GM19467 (cell line): ENCODE measurements around the gene UCP2.

Experiments used
- ATAC-seq: cut with Tn5 transposase; IDR thresholded peaks from one replicate; pipeline ENCODE4 v1.9.1; 2021; ENCODE audit warnings: mild to moderate bottlenecking, moderate library complexity; ENCODE audit not compliant: unreplicated experiment

The UCP2 gene

GRCh38 chr11:73972620-73973449, 9.8 kb downstream of the UCP2 start:
- ATAC-seq = no peak

DNA sequence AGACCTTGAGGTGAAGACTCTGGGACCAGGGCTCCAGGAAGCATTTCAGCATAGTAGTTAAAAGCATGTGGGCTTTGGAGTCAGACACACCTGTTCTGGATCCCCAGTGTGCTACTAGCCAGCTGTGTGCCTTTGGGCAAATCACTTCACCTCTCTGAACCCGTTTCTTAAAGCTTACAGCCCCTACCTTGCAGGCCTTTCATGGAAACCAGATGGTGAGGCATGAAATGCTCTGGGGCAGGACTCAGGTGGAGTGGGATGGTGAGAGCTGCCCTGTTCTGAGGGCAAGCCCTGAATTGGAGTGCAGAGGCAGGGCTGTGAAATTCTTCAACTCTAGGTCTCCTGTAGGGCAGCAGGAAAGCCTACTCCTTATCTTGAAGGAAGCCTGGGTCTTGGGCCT, 10.5 kb downstream of the UCP2 start:
- ATAC-seq = no peak

DNA sequence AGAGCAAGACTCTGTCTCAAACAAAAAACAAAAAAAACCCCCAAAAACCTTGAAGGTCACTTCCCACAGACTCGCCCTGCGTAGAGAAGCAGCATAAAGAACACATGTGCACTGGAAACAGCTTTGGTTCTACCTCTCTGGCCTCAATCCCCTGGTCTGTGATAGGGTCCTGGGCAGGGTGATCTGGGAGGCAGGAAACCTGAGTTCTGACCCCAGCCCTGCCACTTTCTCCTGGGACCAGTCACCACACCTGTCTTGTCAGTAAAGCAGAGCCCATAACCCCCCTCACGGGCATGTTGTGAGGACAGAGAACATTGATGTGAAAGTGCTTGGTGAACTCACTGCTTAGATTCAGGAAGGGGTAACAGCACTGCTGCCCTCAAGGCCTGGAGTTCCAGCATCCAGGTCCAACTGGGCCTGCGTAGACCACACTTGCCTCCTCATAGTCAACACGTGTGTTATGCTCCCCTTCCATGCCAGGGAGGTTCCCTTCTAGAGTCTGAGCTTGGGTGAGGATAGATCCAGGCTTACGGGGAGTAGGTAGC, 11.4 kb downstream of the UCP2 start:
- ATAC-seq = no peak

GRCh38 chr11:73969991-73970800, 12.4 kb downstream of the UCP2 start:
- no peak for ATAC-seq

DNA sequence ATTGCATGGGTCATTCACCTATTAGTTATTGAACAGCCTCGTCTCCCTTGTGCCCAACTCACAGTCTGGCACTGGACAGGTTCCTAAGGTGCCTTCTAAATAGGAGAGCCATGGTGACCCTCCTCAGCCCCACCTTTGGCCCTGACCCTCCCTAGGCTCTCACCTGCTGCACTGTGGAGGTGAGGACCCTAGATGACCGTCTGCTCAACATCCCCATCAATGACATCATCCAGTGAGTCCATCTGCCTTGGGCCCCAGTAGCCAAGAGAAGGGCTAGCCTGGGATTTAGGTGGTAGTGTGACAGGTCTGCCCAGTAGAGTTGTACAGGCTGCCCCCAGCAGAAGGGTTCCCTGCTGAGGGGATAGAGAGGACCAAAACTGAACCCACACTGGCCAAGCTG, 13.6 kb downstream of the UCP2 start:
- no peak for ATAC-seq

GRCh38 chr11:73968356-73968966, 14.2 kb downstream of the UCP2 start:
- no peak for ATAC-seq

- ATAC-seq = no peak
Observed at GRCh38 chr11:73965764-73966121, 16.9 kb downstream of the UCP2 start.

DNA sequence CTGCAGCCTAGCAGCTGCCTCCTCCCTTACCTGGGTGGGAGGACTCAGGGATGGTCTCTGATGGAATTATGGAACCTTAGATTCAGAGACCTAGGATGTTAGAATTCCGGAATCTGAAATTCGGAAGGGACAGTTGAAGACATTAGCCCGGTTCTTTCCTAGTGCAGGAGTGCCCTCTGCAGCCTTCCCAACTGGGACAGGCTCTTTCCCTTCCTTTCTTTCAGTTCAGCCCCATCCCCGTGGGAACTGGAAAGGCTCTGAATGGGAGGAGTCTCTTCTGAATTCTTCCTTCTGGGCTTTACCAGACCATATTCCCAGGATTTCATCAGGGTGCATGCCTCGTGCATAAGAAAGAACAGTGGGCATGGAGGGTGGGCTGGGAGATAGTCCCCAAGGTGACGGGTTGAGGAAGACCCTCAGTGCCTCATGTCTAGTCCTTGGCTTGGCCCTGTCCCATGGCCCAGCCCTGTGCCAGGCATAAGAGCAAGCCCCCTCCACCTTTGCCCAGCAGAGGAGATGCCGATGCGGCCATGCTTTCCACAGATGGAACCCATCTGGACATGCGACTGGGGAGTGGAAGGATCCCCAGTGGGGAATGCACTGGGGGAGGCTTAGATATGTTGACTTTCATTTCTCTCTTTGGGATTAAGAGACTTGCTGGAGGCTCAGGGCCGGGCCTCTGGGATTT, 17.4 kb downstream of the UCP2 start:
- no peak for ATAC-seq

- no peak for ATAC-seq
Observed at GRCh38 chr11:73963861-73964260, 18.8 kb downstream of the UCP2 start.

GRCh38 chr11:73962101-73962705, 20.4 kb downstream of the UCP2 start:
- ATAC-seq = no peak

DNA sequence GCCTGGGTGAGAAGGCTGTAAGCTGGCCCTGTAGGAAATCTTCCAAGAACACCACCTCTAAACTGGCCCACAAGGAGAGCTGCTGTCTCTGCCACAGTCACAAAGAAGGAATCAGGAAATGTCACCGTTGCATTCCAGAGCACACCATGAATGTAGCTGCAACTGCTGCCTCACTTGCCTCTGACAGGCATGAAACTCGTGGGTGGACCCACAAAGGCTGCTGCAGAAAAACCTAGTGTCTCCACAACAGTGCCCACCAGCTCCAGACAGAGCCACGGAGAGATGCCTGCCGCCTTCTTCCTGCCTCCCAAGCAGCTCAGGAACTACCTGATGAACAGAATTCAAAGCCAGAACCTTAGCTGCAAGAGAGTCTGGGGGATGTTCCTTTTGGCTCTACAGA, 21.3 kb downstream of the UCP2 start:
- ATAC-seq = no peak

DNA sequence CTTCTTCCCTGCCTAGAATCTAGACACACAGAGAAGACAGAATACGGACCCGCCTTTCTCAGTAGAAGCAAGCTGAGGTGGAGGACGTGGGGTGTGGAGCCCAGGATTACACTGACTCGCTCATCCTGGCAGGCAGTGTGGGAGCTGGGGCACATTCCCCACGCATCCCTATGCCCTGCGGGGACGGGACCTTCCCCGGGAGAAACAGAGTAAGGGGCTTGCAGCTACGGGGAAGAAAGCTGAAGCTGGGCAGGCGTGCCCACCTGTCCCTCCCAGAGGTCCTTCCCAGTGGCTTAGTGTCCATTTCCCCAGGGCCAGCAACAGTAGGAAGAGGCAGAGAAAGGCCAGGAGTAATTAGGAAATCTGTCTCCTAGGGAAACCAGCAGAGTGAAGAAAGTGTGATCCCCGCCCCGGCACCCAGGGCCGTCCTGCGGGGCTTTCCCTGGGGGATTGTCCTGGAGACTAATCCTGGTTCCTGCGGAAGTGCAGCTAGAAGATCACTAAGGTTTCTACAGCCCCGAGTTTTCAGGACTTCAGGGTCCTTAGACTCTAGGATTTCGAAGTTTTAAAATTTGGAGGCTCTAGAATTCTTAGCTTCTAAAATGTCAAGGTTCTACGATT, 24.0 kb downstream of the UCP2 start:
- no peak for ATAC-seq

DNA sequence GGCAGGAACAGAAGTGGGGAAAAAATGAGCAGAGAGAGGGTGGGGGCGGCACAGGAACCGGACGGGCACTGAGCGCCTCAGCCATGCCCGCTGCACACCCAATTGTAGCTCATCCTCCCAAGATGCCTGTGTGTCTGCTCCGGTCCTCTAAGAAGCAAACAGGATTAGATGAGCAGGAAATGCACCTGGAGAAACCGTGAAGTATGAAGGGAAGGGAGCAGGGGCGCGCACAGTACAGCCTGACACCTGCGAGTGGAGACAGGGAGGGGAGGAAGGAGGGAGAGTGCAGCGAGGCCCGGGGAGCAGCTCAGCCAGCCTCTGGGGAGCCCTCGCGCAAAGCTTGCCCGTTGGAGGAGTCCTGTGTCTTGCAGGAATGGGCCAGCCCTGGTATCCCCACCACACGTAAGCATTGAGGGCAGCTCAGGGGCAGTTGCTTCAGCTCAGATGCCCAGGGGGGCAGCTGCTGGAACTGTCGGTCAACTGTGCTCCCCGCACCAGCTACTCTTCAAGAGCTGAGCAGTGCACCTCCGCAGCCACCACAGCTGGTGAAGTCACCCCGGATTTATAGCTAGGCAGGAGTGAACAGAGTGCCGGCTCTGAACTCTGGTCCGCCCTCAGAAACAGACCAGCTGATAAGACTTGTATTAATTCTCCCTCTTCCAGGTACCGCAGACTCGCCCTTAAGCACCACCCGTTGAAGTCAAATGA, 24.8 kb downstream of the UCP2 start:
- ATAC-seq = no peak

- ATAC-seq = no peak
Observed at GRCh38 chr11:73956876-73957653, 25.6 kb downstream of the UCP2 start.

- ATAC-seq = no peak
Observed at GRCh38 chr11:73951797-73952196, 30.8 kb downstream of the UCP2 start.

- peak; percentile 67 for ATAC-seq
Observed at GRCh38 chr11:73950869-73951710, 31.6 kb downstream of the UCP2 start, which contains the start of gene DNAJB13. TSS of gene DNAJB13 (plus strand) at chr11:73951026. CDS start at chr11:73951070, 44 bp downstream.

DNA sequence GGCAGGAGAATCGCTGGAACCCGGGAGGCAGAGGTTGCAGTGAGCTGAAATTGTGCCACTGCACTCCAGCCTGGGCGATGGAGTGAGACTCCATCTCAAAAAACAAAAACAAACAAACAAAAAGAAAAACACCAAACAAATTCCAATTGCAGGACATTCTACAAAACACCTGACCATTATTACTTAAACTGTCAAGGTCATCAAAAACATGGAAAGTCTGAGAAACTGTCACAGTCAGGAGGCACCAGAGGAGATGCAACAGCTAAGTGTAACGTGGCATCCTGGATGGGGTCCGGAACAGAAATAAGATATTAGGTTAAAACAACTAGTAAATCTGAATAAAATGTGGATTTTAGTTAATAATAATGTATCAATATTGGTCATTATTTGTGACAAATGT, 32.7 kb downstream of the UCP2 start:
- no peak for ATAC-seq

DNA sequence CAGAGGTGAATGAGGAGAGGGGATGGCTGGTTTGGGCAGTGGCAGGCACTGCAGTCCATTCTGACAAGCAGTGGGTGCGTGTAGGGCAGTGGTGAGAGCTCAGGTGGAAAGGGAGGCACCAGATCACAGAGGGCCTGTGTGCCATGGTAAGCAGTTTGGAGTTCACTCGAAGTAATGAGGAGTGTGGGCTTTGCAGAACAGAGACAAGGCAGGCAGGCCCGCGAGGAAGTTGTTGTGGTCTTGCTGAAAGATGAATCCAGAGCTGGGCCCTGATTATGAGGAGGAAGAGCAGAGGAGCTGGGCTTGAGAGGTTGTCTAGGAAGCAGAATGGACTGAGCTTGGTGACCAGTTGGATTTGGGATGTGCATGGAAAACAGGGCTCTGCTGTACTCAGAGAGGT, 33.4 kb downstream of the UCP2 start:
- no peak for ATAC-seq
